GM18520 (cell line): ENCODE data around the gene MYOG.

ENCODE experiments used
- ATAC-seq: cut with Tn5 transposase; IDR thresholded peaks from one replicate; pipeline ENCODE4 v1.9.1; 2021; ENCODE audit not compliant: unreplicated experiment

The MYOG gene

DNA sequence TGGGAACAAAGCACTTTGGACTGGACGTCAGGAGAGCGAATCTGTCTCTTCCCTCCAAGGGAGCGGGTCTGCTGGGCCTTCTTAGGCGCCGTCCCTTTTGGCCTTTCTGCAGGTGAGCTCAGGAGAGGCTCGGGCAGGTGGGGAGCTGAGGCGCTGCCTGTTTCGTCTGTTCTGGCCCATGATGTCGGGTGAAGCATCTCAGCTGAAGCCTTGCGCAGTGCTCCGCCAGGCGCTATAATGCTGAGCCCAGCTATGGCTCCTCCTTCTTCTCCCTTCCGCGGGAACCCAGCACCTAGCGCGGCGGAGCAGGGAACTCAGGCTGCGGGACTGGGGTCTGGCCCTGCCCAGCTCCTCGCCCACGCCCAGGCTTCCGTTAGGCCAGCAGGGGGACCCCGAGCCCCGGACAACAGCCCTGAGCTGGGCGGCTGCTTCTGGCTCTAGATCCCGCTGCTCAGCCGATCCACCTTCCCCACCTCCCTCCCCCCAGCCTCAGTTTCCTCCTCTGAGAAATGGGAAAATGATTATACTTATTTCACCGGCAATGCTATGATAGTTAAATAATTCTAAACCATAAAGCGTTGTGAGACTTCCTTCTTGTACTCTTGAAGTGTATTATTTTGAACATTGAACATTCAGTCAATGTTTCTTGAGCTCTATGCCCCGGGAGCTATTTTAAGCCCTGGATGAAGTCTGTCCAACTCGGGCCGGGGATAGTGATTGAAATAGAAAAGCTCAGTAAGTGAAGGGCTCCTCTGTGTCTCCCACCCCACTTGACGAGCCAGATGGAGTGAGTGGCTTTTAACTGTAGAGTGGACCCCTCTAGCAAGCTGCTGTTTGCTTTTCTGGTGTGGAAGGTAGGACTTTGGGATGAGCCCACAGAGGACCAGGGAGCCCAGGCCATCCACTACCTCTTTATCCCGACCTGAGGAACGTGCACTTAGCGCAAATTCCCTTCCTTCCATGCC, 32.1 kb upstream of the MYOG start:
- ATAC-seq, result no peak

DNA sequence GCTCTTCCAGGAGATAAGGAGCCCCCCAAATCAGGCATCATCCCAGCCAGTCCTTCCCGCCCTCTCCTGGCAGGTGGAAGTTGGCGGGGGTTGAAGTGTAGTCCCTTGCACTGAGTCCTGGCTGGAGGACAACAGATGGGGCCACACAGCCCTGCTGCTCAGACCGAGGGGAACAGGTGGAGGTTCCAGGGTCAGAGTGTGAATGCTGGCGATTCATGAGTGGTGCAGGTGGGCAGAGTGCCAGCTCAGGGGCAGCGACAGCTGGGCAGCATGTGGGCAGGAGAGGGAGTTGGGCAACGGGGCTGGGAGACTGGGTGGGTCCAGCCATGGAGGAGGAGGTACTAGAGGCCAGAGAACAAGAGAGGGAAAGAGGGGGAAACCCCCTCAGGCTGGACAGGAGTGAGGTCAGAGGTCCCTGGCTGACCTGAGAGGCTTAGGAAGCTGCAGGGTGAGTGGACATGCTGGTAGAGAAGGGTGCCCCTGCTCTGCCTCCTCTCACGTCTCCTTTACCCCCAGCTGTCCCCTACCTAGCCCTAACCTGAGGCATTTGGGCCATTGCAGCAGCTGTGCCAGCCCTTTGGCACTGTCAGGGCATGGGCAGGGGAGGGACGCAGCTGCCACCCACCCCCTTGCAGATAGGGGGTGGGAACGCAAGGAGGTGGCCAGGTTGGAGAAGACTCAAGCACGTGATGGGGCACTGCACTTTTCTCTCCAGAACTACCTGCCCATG, 30.4 kb upstream of the MYOG start:
- ATAC-seq, result no peak

DNA sequence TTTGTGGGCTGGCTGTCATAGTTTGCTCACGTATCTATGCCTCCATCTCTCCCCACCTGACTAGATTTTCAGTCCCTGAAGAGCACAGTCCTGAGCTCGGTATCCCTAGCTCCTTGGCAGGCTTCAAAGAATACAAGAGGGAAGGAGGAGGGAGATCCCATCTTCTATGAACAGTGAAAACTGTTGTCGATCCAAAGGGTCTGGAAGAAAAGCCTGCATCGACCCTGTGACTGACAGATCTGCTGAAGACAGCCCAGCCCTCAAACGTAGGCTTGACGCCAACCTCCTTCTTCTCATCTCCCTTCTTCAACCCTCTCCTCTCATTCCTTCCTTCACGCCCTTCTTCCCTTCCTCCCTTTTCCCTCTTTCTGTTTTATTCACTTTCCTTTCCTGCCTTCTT, 28.4 kb upstream of the MYOG start:
- ATAC-seq, result no peak

DNA sequence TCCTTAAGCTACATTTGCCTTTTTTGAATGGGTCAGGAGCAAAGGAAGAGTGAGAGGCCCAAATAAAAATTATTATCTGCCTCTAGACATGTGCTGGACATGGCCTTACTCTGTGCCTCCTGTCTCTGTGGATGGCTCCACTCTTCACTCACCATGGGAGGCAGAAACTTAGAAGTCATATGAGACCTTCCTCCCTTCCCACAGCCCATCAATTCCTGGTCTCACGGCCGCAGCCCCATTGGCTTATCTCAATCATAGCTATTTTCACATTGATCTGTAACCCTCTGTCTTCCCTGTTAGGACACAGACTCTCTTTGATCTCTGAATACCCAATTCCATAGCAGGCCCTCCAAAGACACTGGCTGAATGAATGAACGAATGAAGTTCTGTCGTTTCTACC, 27.5 kb upstream of the MYOG start:
- no peak for ATAC-seq

DNA sequence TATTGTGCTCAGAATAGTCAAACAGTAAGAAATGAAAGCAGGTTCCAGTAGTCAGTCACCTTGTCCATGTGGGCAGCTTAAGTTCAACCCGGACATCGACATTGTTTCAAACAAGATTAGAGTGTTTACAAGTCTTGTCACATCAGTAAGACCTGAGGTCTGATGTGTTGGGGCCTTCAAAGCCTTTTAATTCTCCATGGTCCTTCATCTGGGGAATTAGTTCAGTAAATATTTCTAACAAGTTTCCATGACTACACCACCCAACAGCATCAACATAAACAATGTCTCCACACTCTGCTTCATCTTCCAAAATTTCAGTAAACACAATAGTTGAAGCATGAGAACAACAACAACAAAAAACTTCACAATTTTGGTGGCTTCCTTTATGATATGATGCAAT, 26.7 kb upstream of the MYOG start:
- no peak for ATAC-seq

DNA sequence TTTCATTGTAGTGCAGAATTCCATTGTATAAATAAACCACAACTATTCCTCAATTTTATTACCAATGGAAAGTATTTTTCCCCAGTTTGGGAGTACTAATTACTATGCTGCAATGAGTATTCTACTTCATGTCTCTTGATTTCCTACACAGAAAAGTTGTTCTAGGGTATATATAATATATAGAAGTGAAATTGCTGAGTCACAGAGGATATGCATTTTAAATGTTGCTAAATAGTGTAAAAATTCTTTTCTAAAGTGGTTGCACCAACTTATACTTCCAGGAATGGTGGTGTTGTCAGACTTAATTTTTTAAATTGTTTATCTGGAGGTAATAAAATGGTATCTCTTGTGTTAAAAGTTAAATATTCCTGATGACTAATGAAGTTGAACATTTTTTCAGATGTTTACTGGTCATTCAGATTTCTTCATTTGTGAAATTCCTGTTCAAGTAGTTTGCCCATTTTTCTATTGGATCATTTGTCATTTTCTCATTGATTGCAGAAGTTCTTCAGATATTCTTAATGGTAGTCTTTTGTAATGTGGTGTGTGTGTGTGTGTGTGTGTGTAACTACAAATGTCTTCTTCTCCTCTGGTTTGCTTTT, 19.1 kb upstream of the MYOG start:
- no peak for ATAC-seq

DNA sequence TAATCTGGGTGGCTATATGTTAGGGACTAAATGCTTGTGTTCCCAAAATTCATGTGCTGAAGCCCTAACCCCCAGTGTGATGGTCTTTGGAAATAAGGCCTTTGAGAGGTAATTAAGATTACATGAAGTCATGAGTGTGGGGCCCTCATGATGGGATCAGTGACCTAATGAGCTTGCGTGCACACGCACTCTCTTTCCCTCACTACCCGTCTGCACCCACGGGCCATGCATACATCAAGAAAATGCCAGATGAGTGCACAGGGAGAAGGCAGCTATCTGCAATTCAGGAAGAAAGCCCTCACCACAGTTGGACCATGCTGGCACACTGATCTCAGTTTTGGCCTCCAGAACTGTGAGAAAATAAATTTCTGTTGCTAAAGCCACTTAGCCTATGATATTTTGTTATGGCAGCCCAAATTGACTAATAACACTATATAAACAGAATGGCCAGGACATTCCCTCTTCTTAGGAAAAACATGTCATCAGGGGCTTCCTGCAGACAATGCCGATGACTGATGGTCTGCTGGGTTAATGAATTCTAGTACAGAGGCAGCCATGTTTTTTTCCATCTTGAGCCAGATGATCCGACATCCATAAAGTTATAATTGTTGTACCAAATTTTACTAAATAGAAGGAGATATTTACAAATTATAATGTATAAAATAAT, 18.1 kb upstream of the MYOG start:
- no peak for ATAC-seq

DNA sequence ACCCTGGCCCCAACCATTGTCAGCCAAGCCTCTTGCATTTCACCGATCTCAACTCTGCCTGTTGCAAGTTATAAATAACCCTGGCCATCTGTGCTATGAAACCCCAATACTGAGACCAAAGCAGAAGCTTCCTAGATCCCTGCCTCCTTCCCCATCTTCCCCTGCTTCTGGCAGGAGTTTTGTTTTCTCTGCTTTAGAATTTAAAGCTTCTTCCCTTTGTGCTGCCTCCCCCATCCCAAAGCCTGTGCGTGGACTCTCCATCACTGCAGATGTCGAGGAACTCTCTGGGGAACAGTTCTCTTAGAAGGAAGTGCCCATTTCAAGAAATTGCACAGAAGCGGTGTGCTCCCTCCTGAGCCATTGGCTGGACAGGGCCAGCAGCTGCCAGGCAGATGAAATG, 17.4 kb upstream of the MYOG start:
- ATAC-seq, result no peak

DNA sequence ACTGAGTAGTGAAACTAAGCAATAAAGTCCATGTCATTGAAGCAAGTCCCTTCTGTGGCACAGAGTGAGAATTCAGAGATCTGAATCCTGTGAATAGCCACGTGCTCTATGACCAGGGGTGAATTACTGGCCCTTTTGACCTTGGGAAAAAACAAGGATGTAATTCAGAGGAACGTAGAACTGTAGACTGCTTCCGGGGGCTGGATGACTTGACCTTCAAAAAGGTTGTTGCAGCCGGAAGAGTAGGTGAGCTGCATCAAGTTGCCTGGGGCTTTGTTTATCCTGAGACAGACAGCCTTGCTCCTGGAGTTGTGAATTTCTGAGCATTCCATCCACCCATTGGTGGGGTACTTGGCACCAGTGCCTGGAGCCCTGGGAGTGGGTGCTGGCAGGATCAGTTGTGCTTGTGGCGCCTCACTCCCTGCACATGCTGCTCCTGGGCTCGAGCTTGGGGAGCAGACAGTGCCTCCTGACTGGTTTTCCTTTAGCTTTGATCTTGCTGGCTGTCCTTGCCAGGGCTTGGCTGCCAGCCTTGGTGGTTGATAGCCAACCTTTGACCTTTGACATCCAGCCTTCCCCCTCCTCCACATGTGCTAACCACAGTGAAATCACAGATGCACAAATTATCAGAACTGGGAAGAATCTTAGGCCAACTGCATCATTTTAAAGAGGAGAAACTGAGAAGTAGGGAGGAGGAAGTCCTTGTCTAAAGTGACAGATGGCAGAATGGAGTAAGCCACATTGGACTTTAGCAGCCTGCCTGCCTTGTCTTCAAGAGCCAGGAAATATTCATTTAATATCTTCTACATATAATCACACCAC, 16.2 kb upstream of the MYOG start:
- no peak for ATAC-seq

DNA sequence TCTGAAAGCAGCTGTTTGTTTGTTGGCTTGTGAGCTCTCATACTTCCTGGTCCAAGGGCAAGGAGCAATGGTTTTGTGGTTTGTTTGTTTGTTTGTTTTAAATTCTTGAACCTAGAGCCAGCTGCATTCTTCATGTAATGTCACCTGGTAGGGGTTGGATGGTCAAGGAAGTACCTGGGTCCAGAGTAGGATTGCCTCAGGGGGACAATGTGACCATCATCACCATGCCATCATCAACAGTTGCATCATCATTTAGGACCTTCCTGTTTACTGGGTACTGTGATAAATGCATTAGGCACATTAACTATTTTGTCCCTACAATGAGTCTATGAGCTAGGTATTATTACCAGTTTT, 14.7 kb upstream of the MYOG start:
- no peak for ATAC-seq

DNA sequence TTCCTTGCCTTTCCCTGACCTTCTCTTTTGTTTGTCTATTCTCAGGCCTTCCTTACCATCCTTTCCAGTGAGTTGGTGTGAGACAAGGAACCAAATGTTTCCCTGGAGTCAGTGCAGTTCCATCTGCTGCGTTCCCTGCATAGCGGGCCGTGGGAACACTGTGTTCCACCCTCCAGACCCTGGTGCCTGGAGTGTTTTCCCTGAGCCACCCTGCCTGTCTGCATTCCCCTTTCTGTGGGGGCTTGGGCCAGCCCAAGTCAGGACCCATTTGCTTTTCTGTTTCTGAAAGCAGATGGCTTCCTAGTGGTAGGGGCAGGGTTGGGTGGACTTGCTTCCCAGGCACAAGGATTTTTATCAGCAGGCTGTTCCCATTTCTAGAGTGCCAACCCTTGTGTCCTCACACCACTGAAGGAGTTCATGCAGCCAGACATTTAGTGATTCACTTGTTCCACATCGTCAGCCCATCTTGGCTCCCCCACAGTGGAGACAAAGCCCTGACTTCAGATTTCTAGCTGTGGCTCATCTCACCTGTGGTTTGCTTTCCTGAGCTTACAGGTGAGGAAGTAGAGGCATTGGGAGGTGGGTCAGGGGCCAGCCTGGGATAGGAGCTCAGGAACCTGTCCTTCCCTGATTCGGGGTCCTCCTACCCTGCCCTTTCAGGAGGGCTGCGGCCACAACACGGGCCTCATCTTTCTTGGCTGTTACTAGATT, 14.1 kb upstream of the MYOG start:
- no peak for ATAC-seq

DNA sequence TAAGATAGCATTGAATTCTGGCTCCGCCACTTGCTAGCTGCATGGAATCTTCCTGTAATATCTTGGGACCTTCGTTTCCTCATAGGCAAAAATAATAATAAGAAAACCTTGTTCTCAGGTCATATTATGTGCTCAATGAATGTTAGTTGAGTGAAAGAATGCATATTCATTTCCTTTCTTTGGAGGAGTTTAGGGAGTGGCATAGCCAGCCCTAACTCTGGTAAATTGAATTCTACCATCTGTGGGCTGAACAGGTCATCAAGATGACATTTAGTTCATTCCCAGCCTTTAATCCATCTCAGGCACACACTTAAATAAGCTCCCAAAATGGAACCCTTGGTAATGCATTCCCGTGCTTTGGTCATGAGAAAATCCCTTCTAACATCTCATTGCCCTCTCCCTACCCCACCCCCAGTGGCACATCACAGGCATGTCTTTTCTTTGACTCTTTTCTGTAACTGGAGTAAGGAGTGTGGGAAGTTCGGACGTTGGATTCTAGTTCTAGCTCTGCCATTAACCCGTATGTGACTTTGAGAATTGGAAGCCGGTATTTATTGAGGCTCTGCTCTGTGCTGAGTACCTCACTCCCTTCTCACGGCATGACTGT, 13.2 kb upstream of the MYOG start:
- ATAC-seq, result no peak

DNA sequence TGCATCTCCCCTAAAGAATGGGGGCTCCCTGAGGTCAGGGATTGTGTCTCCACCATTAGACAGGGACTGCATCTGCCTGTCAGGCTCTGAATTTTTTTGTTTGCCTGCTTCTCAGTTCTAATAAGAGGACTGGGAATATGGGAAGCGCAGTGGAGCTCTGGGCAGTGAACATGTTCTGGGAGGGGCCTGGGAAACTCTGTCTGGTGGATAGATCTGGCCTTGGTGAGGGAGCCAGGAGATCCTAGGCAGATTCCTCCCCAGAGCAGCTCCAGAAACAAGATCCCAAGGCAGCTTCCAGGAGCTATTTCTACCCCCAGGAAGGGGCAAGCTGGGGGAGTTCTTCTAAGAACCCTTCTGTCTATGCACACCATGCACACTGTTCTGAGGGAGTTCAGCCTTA, 12.6 kb upstream of the MYOG start:
- ATAC-seq, result no peak

DNA sequence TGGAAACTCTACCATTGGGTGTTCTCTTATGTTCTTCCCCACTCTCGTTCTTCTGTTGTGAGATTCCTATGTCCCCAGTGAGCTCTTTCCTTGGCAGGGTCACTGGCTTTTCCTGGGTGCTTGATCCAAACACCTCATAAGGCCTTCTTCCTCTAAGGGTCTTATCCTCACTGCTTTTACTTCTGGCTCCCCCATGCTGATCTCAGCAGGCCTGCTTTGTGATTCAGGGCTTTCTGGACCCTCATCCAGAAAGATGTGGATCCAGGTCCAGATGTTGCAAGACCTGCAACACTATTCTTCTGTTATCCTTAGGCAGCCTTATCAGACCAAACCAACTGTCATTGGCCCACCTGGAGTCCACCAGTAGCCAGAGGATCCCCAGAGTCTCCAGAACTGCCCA, 11.2 kb upstream of the MYOG start:
- ATAC-seq, result no peak

DNA sequence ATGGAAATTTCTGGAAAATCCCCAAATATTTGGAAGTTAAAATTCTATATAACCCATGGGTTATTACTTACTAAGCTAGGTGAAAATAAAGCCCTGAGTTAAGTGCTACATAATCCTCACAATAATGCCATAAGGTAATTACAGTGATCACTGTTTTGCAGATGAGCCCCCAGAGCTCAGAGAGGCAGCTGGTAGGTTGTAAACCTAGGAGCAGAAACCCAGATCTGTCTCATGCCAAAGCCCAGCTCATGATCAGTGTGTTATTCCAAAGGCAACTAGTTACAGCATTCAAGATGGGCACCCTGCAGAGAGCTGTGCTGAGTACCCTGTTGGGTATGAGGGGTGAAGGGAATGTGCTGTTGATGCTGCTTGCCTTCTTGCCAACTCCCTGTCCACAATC, 10.8 kb upstream of the MYOG start:
- no peak for ATAC-seq

DNA sequence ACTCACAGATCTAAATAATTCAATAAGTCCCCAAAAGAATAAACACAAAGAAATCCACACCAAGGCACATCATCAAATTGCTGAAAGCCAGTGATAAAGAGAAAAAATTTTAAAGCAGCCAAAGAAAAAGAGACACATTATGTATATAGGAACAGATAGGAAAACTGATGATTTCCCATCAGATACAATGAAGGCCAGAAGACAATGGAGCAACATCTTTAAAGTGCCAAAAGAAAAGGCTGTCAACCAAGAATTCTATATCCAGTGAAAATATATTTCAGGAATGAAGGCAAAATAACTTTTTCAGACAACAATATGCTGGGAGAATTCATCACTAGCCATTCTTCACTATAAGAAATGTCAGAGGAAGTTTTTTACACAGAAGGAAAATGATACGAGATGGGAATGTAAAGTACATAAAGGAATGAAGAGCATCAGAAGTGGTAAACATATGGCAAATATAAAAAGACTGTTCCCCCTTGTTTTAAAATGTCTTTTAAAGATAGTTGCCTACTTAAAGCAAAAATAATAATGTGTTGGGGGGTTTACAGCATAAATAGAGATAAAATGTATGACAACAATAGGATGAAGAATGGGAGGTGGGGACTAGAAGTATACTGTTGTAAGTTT, 9.4 kb upstream of the MYOG start:
- ATAC-seq, result no peak

DNA sequence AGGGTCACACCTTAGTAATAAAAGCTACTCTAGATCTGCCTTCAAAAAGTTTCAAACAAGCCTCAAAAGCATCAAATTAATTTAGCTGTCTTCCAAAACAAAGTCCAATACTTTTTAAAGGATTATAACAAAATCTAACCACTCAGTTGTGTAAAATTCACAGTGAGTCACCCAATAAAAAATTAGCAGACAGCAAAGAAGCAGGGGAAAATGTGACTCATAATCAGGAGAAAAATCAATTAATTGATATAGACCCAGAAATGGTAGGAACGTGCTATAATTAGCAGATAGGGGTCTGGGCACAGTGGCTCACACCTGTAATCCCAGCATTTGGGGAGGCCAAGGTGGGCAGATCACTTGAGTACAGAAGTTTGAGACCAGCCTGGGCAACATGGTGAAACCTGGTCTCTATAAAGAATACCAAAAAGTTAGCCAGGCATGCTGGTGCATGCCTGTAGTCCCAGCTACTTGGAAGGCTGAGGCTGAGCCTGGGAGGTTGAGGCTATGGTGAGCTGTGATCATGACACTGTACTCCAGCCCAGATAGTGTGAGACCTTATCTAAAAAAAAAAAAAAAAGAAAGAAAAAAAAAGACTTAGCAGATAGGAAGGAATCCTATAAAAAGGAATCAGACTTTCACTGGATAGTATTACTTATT, 8.1 kb upstream of the MYOG start:
- ATAC-seq, result no peak

DNA sequence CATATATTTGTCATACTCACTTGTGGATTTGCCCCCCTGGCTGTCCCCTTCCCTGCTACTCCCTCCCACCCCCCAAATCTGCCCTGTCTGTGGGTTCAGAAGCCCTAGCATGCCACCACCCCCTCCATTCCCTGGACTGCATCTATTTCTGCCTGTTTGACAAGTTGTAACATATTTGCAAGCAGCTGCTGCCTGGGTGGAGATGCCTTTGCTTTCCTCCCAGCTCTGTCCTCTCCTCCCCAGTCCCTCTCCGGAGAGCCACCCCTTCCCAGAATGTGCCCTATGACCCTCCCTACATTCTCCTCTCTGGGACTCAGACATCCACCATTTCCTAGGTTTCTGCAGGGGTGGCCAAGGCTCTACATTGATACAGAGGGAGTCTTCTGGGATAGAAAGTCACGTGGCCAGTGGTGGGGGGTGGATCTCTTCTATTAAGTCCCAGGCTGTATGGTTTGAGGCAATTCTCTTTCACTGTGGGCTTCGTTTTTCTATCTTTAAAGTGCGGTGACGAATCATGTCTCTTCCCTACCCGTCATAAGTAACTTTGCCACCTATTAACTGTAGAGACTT, 6.0 kb upstream of the MYOG start:
- ATAC-seq, result no peak

DNA sequence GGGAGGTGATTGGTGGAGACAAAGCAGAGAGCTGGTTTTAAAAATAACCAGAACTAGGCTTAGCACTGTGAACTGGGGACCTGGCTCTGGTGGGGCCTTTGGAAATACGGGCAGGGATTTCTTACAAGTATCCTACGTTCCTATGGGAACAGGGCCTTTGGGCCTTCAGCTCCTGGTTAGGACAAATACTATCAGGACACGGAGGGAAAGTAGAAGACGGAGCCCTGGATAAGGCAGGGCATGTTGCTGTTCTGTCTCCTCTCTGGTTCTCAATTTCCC, 5.3 kb upstream of the MYOG start:
- ATAC-seq, result no peak
